ENCODE data around the gene PFDN4. TPM values are rescaled to one million over a fixed set of nuclear protein-coding genes. Genes with fewer than 3 reads are reported as not detected.

PFDN4 gene
- total and polyA plus RNA-seq, 2 of the 4 experiments (the other 2 are of a cell fraction): 14.9 to 93.2 TPM

DNA sequence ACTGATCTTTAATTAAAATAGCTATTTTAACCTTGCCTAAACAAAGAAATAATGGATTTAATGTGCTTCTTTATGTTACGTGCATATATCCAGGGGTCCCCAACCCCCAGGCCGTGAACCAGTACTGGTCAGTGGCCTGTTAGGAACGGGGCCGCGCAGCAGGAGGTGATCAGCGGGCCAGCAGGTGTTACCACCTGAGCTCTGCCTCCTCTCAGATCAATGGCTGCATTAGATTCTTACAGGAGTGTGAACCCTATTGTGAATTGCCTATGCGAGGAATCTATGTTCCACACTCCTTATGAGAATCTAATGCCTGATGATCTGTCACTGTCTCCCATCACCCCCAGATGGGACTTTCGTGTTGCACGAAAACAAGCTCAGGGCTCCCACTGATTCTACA lies 42.9 kb upstream of the PFDN4 start:
- no peak overlapping the region for H3K4me3 ChIP-seq (ENCODE audit: insufficient read depth, low read depth, low read length)
- TF ChIP-seq MAZ (IDR thresholded peaks at IDR 0.05; ENCODE audit: borderline replicate concordance, low read depth, low read length) (no peak), NFE2L2 (IDR thresholded peaks at IDR 0.05; ENCODE audit: low read depth, low read length) (no peak), ELK1 (IDR thresholded peaks at IDR 0.05; ENCODE audit: borderline replicate concordance, low read depth, low read length) (no peak), CEBPB (IDR thresholded peaks at IDR 0.05; ENCODE audit: low read depth, low read length) (no peak), POLR2A (IDR thresholded peaks at IDR 0.05; ENCODE audit: low read depth, low read length) (no peak), CHD1 (IDR thresholded peaks at IDR 0.05; ENCODE audit: low read depth, low read length) (no peak), BHLHE40 (IDR thresholded peaks at IDR 0.05; ENCODE audit: low read depth, low read length) (no peak), FOS (IDR thresholded peaks at IDR 0.05; ENCODE audit: low read depth, low read length) (no peak), RCOR1 (IDR thresholded peaks at IDR 0.05; ENCODE audit: insufficient replicate concordance, low read length) (no peak)
- TF ChIP-seq, protein P1, sequence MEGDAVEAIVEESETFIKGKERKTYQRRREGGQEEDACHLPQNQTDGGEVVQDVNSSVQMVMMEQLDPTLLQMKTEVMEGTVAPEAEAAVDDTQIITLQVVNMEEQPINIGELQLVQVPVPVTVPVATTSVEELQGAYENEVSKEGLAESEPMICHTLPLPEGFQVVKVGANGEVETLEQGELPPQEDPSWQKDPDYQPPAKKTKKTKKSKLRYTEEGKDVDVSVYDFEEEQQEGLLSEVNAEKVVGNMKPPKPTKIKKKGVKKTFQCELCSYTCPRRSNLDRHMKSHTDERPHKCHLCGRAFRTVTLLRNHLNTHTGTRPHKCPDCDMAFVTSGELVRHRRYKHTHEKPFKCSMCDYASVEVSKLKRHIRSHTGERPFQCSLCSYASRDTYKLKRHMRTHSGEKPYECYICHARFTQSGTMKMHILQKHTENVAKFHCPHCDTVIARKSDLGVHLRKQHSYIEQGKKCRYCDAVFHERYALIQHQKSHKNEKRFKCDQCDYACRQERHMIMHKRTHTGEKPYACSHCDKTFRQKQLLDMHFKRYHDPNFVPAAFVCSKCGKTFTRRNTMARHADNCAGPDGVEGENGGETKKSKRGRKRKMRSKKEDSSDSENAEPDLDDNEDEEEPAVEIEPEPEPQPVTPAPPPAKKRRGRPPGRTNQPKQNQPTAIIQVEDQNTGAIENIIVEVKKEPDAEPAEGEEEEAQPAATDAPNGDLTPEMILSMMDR (conservative IDR thresholded peaks at IDR 0.05; ENCODE audit: low read depth, low read length): no peak
- H2AFZ ChIP-seq (replicated peaks; ENCODE audit: low read length, poor library complexity): no peak overlapping the region
- no peak overlapping the region for H3K9ac ChIP-seq (ENCODE audit: low read depth, low read length)
- no peak overlapping the region for H3K56ac ChIP-seq (ENCODE audit: extremely low read depth, insufficient read depth, low read length)
- ChIA-PET POLR2A (ENCODE audit: unreplicated experiment) (no interaction called here), CTCF (interaction anchor here (0.6 to 0.8 kb wide), 2 partner anchors 11 to 38 kb away, joined by 3 to 6 read pairs; no protein-coding TSS in a partner anchor)
- no peaks in the 10 kb centered on the region for H3K79me1 ChIP-seq (ENCODE audit: low read depth in 1 of 2, low read length in 2 of 2)
- no peaks in the 10 kb centered on the region for H3K9me3 ChIP-seq (ENCODE audit: control insufficient read depth, insufficient read depth, low read length)
- no peak overlapping the region for H2BK5ac ChIP-seq (ENCODE audit: low read depth, low read length, poor library complexity, severe bottlenecking)
- H3K23ac ChIP-seq (ENCODE audit: low read depth, low read length): no peak overlapping the region
- no peak overlapping the region for H3K14ac ChIP-seq (replicated peaks; ENCODE audit: low read depth, low read length)
- no peak overlapping the region for H4K8ac ChIP-seq (ENCODE audit: low read depth in 2 of 2, low read length in 2 of 2)
- BruUV-seq (replicated peaks): no TSS peak
- H2BK15ac ChIP-seq (ENCODE audit: low read depth, low read length): no peak overlapping the region
- WGBS, 2 experiments (ENCODE audit: extremely low coverage in 2 of 2, insufficient read length in 1 of 2): no CpG with 5 or more reads among the region's 9 CpGs
- H3K18ac ChIP-seq (ENCODE audit: low read depth, low read length): no peak overlapping the region
- no peak for DNase-seq
- ATAC-seq (ENCODE audit: low read depth): no peak
- intact Hi-C loops (cut with micrococcal nuclease) (no loop called here), dilution Hi-C loops (cut with HindIII; ENCODE audit: low sequenced_read_pairs, unreplicated experiment) (no loop called here), in situ Hi-C loops (cut with MboI; ENCODE audit: low sequenced_read_pairs) (no loop called here)
- no peaks in the 10 kb centered on the region for H3K9me1 ChIP-seq (ENCODE audit: insufficient read depth, low read length)
- peaks cover 49% of the 10 kb centered on the region for H3K27me3 ChIP-seq (ENCODE audit: control insufficient read depth, insufficient read depth, low read length)
- H2AK9ac ChIP-seq (replicated peaks; ENCODE audit: low read depth, low read length, poor library complexity): no peak overlapping the region
- H3K4ac ChIP-seq (ENCODE audit: low read depth, low read length): no peak overlapping the region
- no peaks in the 10 kb centered on the region for H4K20me1 ChIP-seq (ENCODE audit: insufficient read depth, low read length)
- H3K27ac ChIP-seq (ENCODE audit: insufficient read depth, low read length): no peak overlapping the region
- no peaks in the 10 kb centered on the region for H3K36me3 ChIP-seq (ENCODE audit: control insufficient read depth, insufficient read depth, low read length)
- H2BK120ac ChIP-seq (ENCODE audit: low read depth, low read length): no peak overlapping the region
- no peaks in the 10 kb centered on the region for H3K4me1 ChIP-seq (ENCODE audit: control insufficient read depth, insufficient read depth, low read length)
- no peak overlapping the region for H2AK5ac ChIP-seq (ENCODE audit: low read depth, low read length)
- H4K5ac ChIP-seq (ENCODE audit: low read depth, low read length): no peak overlapping the region
- no peak overlapping the region for H3K4me2 ChIP-seq (ENCODE audit: low read depth, low read length)
- no peak overlapping the region for H2BK20ac ChIP-seq (ENCODE audit: low read depth, low read length)
- no peak overlapping the region for H4K91ac ChIP-seq (ENCODE audit: insufficient read depth, low read depth, low read length)
